ENCODE measurements around the gene CD151. TPM values are rescaled to one million over a fixed set of nuclear protein-coding genes. Genes with fewer than 3 reads are reported as not detected.

CD151 gene
- total RNA-seq, 1 donor from 2014 or later = 558 TPM

- Mint-ChIP-seq H3K9me3 (ENCODE audit: low read depth) (no peaks in the 10 kb centered on the region), H3K27me3 (ENCODE audit: low read depth) (no peaks in the 10 kb centered on the region), H3K36me3 (ENCODE audit: low read depth) (no peaks in the 10 kb centered on the region), H3K4me1 (ENCODE audit: low read depth) (no peaks in the 10 kb centered on the region), H3K4me3 (ENCODE audit: unreplicated experiment) (no peak overlapping the region), H3K27ac (ENCODE audit: unreplicated experiment) (no peak overlapping the region)
- no peak for DNase-seq (ENCODE audit: low spot score)
- TF ChIP-seq CTCF (IDR thresholded peaks at IDR 0.05) = no peak
Observed at GRCh38 chr11:853682-854448, 21.1 kb downstream of the CD151 start.

DNA sequence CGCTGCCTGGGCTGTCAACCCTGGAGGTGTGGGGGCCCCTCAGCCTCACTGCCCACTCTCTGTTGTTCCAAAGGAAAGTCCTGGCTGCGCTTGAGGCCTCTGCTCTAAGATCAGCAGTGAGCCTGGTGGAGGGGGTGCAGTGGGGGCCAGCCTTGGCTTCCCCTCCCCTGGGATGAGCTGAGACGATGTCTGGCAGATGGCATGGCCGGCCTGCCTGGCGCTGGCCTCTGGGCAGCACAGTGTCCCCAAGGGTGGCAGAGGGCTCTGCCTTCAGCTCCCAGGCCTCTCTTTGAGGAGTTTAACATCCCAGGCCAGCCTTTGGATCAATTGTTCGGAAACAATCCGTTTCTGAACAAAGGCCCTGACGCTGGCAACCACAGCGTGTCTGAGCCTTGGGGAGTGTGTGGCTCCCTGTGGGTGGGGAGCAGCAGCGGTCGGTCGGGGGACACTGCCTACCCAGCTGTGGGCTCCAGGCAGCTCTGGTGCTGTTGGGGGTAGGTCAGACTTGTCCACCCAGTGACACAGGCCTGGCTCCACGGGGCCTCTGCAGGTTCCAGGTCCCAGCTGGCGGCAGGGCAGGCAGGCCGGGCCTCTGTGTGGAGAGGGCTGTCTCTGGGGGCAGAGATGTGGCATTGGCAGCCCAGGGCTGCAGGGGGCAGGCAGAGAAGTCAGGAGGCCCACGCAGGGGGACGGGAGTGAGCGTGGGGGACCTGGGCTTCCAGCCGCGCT lies 22.0 kb downstream of the CD151 start:
- no peaks in the 10 kb centered on the region for H3K9me3 Mint-ChIP-seq (ENCODE audit: low read depth)
- no peak overlapping the region for H3K27ac Mint-ChIP-seq (ENCODE audit: unreplicated experiment)
- H3K4me1 Mint-ChIP-seq (ENCODE audit: low read depth) = peaks cover 4% of the 10 kb centered on the region
- H3K4me3 Mint-ChIP-seq (ENCODE audit: unreplicated experiment) = no peak overlapping the region
- no peaks in the 10 kb centered on the region for H3K36me3 Mint-ChIP-seq (ENCODE audit: low read depth)
- no peak for TF ChIP-seq CTCF (IDR thresholded peaks at IDR 0.05)
- H3K27me3 Mint-ChIP-seq (ENCODE audit: low read depth) = no peaks in the 10 kb centered on the region
- DNase-seq (ENCODE audit: low spot score) = no peak

- H3K36me3 Mint-ChIP-seq (ENCODE audit: low read depth) = no peaks in the 10 kb centered on the region
- H3K9me3 Mint-ChIP-seq (ENCODE audit: low read depth) = no peaks in the 10 kb centered on the region
- TF ChIP-seq CTCF (IDR thresholded peaks at IDR 0.05) = no peak
- peaks cover 5% of the 10 kb centered on the region for H3K4me1 Mint-ChIP-seq (ENCODE audit: low read depth)
- H3K4me3 Mint-ChIP-seq (ENCODE audit: unreplicated experiment) = no peak overlapping the region
- H3K27ac Mint-ChIP-seq (ENCODE audit: unreplicated experiment) = no peak overlapping the region
- DNase-seq (ENCODE audit: low spot score) = no peak
- no peaks in the 10 kb centered on the region for H3K27me3 Mint-ChIP-seq (ENCODE audit: low read depth)
Observed at GRCh38 chr11:855330-855674, 22.6 kb downstream of the CD151 start.

DNA sequence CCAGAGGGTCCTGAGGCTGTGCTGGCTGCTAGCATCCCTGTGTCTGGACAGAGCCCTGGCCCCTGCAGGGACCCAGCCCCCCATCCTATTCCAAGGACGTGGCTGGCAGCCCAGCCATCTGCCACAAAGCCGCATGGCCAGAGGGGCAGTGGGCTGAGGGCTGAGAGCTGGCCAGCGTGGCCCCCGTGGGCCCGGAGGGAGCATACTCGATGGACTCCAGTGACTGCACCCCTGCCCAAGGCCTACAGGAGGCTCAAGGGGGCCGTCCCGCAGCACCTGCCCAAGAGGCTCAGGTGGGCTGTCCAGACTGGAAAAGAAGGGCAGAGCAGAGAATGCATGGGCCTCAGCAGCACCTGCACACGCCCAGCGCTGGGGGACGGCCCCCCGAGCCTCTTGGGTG lies 23.0 kb downstream of the CD151 start:
- no peak for DNase-seq (ENCODE audit: low spot score)
- no peak overlapping the region for H3K27ac Mint-ChIP-seq (ENCODE audit: unreplicated experiment)
- H3K4me1 Mint-ChIP-seq (ENCODE audit: low read depth) = peaks cover 5% of the 10 kb centered on the region
- H3K4me3 Mint-ChIP-seq (ENCODE audit: unreplicated experiment) = no peak overlapping the region
- no peaks in the 10 kb centered on the region for H3K27me3 Mint-ChIP-seq (ENCODE audit: low read depth)
- no peaks in the 10 kb centered on the region for H3K36me3 Mint-ChIP-seq (ENCODE audit: low read depth)
- no peaks in the 10 kb centered on the region for H3K9me3 Mint-ChIP-seq (ENCODE audit: low read depth)
- no peak for TF ChIP-seq CTCF (IDR thresholded peaks at IDR 0.05)

- H3K27me3 Mint-ChIP-seq (ENCODE audit: low read depth) = no peaks in the 10 kb centered on the region
- no peaks in the 10 kb centered on the region for H3K36me3 Mint-ChIP-seq (ENCODE audit: low read depth)
- peaks cover 5% of the 10 kb centered on the region for H3K4me1 Mint-ChIP-seq (ENCODE audit: low read depth)
- no peak for TF ChIP-seq CTCF (IDR thresholded peaks at IDR 0.05)
- H3K4me3 Mint-ChIP-seq (ENCODE audit: unreplicated experiment) = no peak overlapping the region
- no peaks in the 10 kb centered on the region for H3K9me3 Mint-ChIP-seq (ENCODE audit: low read depth)
- H3K27ac Mint-ChIP-seq (ENCODE audit: unreplicated experiment) = no peak overlapping the region
- no peak for DNase-seq (ENCODE audit: low spot score)
Observed at GRCh38 chr11:856397-856796, 23.6 kb downstream of the CD151 start.
